Gastroesophageal sphincter (tissue), 4 donors: ENCODE data around the gene PAEP. TPM values are rescaled to one million over a fixed set of nuclear protein-coding genes. Genes with fewer than 3 reads are reported as not detected.

Experiments used
- ATAC-seq: fragments of 150-250 bp; one replicate; pipeline ENCODE4 v1.9.1; 2016; ENCODE audit warnings: mild to moderate bottlenecking, moderate library complexity
- H3K27ac ChIP-seq, 4 donors: fragments of 200-600 bp; sonication (generic) in 3 of 4; 1 replicate in 3 of 4; 2 replicates in 1 of 4; pipeline ENCODE4 v1.5.1; 2016 to 2019
- H3K27me3 ChIP-seq: fragments of 200-600 bp; sonication (generic); one replicate; pipeline ENCODE4 v1.5.1; 2019
- H3K36me3 ChIP-seq, 2 donors: fragments of 200-600 bp; sonication (generic); one replicate each; pipeline ENCODE4 v1.5.1; 2019; ENCODE audit warnings: control low read depth in 1 of 2
- H3K4me1 ChIP-seq, 3 donors: fragments of 200-600 bp; sonication (generic); 1 replicate in 2 of 3; 2 replicates in 1 of 3; pipeline ENCODE4 v1.5.1; 2016 to 2019; ENCODE audit warnings: control low read depth in 2 of 3
- H3K4me3 ChIP-seq, 2 donors: fragments of 200-600 bp; sonication (generic); one replicate each; pipeline ENCODE4 v1.5.1; 2019; ENCODE audit warnings: mild to moderate bottlenecking in 1 of 2, moderate library complexity in 1 of 2
- H3K9me3 ChIP-seq, 3 donors: fragments of 200-600 bp; sonication (generic); one replicate each; pipeline ENCODE4 v1.5.1; 2017 to 2019; ENCODE audit warnings: control low read depth in 2 of 3
- EP300 ChIP-seq: sonication (generic); formaldehyde crosslinking; IDR thresholded peaks from one replicate; pipeline ENCODE4 v1.6.1; 2017; ENCODE audit warnings: antibody characterized with exemption, mild to moderate bottlenecking
- POLR2A ChIP-seq, 2 donors: fragments of 450-650 bp; IDR thresholded peaks; one replicate each; pipeline ENCODE4 v1.6.1; 2017; ENCODE audit warnings: antibody characterized with exemption in 2 of 2, mild to moderate bottlenecking in 2 of 2, moderate library complexity in 1 of 2
- POLR2AphosphoS5 ChIP-seq: sonication (generic); formaldehyde crosslinking; IDR thresholded peaks from one replicate; pipeline ENCODE4 v1.6.1; 2017; ENCODE audit warnings: antibody characterized with exemption
- WGBS, 2 donors: methylation state at CpG; one replicate each; pipeline ENCODE4 v1.1.5; 2018; ENCODE audit warnings: low coverage in 1 of 2; 5-methylcytosine and 5-hydroxymethylcytosine counted together
- total RNA-seq, 4 donors: library from RNA; depleted of rRNA; stranded (reverse); fragments of >200 nt; gene quantifications; one replicate each; pipeline ENCODE4 v1.1.0, GENCODE V29; 2016
- TF ChIP-seq, protein P1 (sequence below), 4 experiments: fragments of 200-600 bp in 2 of 4; fragments of 450-650 bp in 2 of 4; sonication (generic) in 1 of 4; IDR thresholded peaks; one replicate each; pipeline ENCODE4 v1.5.1; 2017 to 2019; ENCODE audit warnings: antibody characterized with exemption in 4 of 4, mild to moderate bottlenecking in 2 of 4, moderate library complexity in 2 of 4

The PAEP gene
- total RNA-seq, 4 donors from 2014 or later, result not detected

GRCh38 chr9:135589596-135590485 is 28.3 kb downstream of the PAEP start:
- TF ChIP-seq POLR2A (IDR thresholded peaks at IDR 0.05) (no peak), POLR2AphosphoS5 (no peak), EP300 (no peak)
- TF ChIP-seq, protein P1, sequence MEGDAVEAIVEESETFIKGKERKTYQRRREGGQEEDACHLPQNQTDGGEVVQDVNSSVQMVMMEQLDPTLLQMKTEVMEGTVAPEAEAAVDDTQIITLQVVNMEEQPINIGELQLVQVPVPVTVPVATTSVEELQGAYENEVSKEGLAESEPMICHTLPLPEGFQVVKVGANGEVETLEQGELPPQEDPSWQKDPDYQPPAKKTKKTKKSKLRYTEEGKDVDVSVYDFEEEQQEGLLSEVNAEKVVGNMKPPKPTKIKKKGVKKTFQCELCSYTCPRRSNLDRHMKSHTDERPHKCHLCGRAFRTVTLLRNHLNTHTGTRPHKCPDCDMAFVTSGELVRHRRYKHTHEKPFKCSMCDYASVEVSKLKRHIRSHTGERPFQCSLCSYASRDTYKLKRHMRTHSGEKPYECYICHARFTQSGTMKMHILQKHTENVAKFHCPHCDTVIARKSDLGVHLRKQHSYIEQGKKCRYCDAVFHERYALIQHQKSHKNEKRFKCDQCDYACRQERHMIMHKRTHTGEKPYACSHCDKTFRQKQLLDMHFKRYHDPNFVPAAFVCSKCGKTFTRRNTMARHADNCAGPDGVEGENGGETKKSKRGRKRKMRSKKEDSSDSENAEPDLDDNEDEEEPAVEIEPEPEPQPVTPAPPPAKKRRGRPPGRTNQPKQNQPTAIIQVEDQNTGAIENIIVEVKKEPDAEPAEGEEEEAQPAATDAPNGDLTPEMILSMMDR (IDR thresholded peaks at IDR 0.05), result no peak
- peaks cover 65% of the 10 kb centered on the region for H3K27me3 ChIP-seq
- H3K4me1 ChIP-seq, result no peaks in the 10 kb centered on the region
- no peaks in the 10 kb centered on the region for H3K36me3 ChIP-seq
- no peak overlapping the region for H3K4me3 ChIP-seq
- WGBS, 2 donors, result 70 to 80% methylated on average over 2 to 4 of the region's 15 CpGs
- H3K9me3 ChIP-seq, result peaks cover 0 to 10% (median 0%) of the 10 kb centered on the region in 3 donors
- no peak for ATAC-seq
- no peak overlapping the region for H3K27ac ChIP-seq

DNA sequence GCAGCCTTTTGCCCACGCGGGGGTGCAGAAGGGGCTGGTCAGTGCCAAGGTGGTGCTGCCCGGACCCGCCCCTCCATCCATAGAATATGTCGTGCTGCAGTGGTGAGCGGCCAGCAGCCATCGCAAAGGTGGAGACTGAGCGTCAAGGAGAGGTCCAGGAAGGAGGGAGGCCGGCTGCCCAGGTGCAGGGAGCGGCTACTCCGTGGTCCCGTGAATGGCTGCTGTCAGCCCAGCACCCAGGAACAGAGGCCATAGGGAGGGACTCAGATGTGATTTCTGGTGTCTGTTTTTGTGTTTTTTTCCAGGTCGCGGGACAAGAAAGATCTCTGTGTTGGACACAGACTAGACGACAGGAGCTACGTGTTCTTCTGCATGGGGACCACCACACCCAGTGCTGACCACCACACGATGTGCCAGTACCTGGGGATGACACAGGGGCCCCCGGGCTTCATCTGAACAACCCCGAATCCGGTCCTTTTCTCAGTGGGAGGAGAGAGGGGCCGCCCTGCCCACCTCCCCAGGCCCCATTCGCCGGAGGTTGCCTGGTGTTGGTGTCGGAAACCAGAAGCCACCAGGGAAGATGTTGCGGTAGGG is 29.0 kb downstream of the PAEP start:
- ATAC-seq, result no peak
- Histone ChIP-seq H3K9me3 (peaks cover 0 to 16% (median 0%) of the 10 kb centered on the region in 3 donors), H3K27ac (no peak overlapping the region), H3K4me3 (no peak overlapping the region), H3K4me1 (no peaks in the 10 kb centered on the region), H3K36me3 (no peaks in the 10 kb centered on the region), H3K27me3 (peaks cover 62% of the 10 kb centered on the region)
- TF ChIP-seq EP300, result no peak
- TF ChIP-seq POLR2A (IDR thresholded peaks at IDR 0.05), result no peak
- TF ChIP-seq POLR2AphosphoS5, result no peak
- TF ChIP-seq, protein P1 (IDR thresholded peaks at IDR 0.05), result no peak
- WGBS, 2 donors, result 90% methylated on average over 2 of the region's 25 CpGs; no CpG with 5 or more reads in 1 of the 2 donors

DNA sequence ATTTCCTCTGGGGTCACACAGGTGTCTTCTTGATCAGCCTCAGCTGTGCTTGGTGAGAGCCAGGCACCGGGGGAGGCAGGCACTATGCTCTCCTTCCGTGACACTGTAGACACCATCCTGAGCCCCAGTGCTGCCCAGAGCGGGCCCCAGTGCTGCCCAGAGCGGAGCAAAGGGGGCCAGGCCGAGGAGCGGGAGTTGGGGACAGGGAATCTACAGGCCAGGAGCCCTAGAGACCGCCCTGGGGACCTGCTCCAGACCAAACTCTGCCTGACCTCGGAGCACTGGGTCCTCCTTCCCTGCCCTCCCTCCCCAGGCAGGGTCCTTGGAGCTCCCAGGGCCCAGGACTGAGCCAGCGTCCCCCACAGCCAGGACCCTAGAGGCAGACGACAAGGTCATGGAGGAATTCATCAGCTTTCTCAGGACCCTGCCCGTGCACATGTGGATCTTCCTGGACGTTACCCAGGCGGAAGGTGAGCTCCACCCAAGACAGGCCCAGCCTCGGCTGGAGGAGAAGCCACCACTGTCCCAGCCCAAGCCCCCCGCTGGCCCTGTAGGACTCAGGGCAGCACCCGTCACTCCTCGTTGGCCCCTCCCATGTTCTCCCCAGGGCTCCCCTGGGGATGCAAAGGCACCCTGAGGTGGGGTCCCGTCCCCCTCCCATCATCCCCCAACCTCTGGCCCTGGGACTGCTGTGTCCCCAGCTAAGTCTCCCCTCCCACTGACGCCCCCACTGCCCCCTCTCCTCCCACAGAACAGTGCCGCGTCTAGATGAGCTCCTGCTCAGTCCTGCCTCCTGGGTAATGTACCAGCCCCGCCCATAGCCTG is 30.2 kb downstream of the PAEP start:
- H3K27ac ChIP-seq, result no peak overlapping the region
- H3K4me1 ChIP-seq, result no peaks in the 10 kb centered on the region
- TF ChIP-seq EP300 (no peak), POLR2A (IDR thresholded peaks at IDR 0.05) (no peak), POLR2AphosphoS5 (no peak)
- TF ChIP-seq, protein P1 (IDR thresholded peaks at IDR 0.05), result no peak
- no peaks in the 10 kb centered on the region for H3K36me3 ChIP-seq
- ATAC-seq, result no peak
- 80% methylated on average over 1 of the region's 22 CpGs; no CpG with 5 or more reads in 1 of the 2 donors for WGBS, 2 donors
- peaks cover 56% of the 10 kb centered on the region for H3K27me3 ChIP-seq
- no peak overlapping the region for H3K4me3 ChIP-seq
- H3K9me3 ChIP-seq, result peaks cover 0 to 16% (median 0%) of the 10 kb centered on the region in 3 donors

GRCh38 chr9:135592331-135592590 is 30.7 kb downstream of the PAEP start:
- Histone ChIP-seq H3K4me3 (no peak overlapping the region), H3K4me1 (no peaks in the 10 kb centered on the region), H3K27me3 (peaks cover 60% of the 10 kb centered on the region), H3K36me3 (no peaks in the 10 kb centered on the region), H3K27ac (no peak overlapping the region), H3K9me3 (peaks cover 0 to 16% (median 0%) of the 10 kb centered on the region in 3 donors)
- no CpG with 5 or more reads among the region's 5 CpGs for WGBS, 2 donors
- no peak for TF ChIP-seq EP300
- no peak for ATAC-seq

- H3K36me3 ChIP-seq, result no peaks in the 10 kb centered on the region
- peaks cover 63% of the 10 kb centered on the region for H3K27me3 ChIP-seq
- peaks cover 0 to 16% (median 0%) of the 10 kb centered on the region in 3 donors for H3K9me3 ChIP-seq
- no peak overlapping the region for H3K27ac ChIP-seq
- H3K4me3 ChIP-seq, result no peak overlapping the region
- no peak for TF ChIP-seq POLR2A (IDR thresholded peaks at IDR 0.05)
- TF ChIP-seq POLR2AphosphoS5, result no peak
- TF ChIP-seq, protein P1 (IDR thresholded peaks at IDR 0.05), result no peak
- no peak for TF ChIP-seq EP300
- WGBS, 2 donors, result no CpG with 5 or more reads among the region's 13 CpGs
- ATAC-seq, result no peak
- H3K4me1 ChIP-seq, result no peaks in the 10 kb centered on the region
Observed at GRCh38 chr9:135592625-135593024, 31.1 kb downstream of the PAEP start.
